Left cardiac atrium (tissue), 4 donors: ENCODE data around the gene MED13L. TPM values are rescaled to one million over a fixed set of nuclear protein-coding genes. Genes with fewer than 3 reads are reported as not detected.

ENCODE experiments used
- ATAC-seq, 2 donors: fragments of 200-7000 bp; cut with Tn5 transposase; one replicate each; pipeline ENCODE4 v1.9.1; 2020; ENCODE audit warnings: mild to moderate bottlenecking in 2 of 2, moderate library complexity in 2 of 2
- DNase-seq: peaks from one replicate; pipeline ENCODE4 v3.0.0-alpha.2; 2020
- intact Hi-C, 2 donors: fragments of 100-400 bp; cut with DNase I; formaldehyde crosslinking; loops; one replicate each; pipeline versions ENCODE4 v1.14.1 to v1.15.1; 2022 to 2023
- total RNA-seq, 2 donors: library from RNA; stranded (reverse); fragmentation: NEBNext Ultra II Directional; extraction: Animal tissue kit (Norgen Biotek cat#: 25700); gene quantifications; one replicate each; pipeline ENCODE4 v1.2.1, GENCODE V29; 2021
- donor health status: DM: no; HTN: yes; CAD: no.
- donor health status: DM: no; HTN: yes; CAD: no; lungs with severe emphysema.
- donor health status: DM: yes; HTN: yes; CAD: no.
- donor health status: Dilated cardiomyopathy.

The MED13L gene
- total RNA-seq, 2 donors from 2014 or later, result 66.0 to 68.3 TPM

GRCh38 chr12:116169071-116169470 is 108.4 kb downstream of the MED13L start:
- intact Hi-C loops, result no loop called here
- ATAC-seq (no peak), DNase-seq (no peak)

GRCh38 chr12:116166306-116166705 is 111.2 kb downstream of the MED13L start:
- intact Hi-C loops, result no loop called here
- no peak for ATAC-seq
- DNase-seq, result no peak

GRCh38 chr12:116165036-116165425 is 112.5 kb downstream of the MED13L start:
- DNase-seq (no peak), ATAC-seq (peak; percentile 19 to 85)
- intact Hi-C loops, result no loop called here

- intact Hi-C loops, result no loop called here
- ATAC-seq (peak in 1 of 2 donors; percentile 41), DNase-seq (no peak)
Observed at GRCh38 chr12:116164250-116165035, 113.0 kb downstream of the MED13L start.

- ATAC-seq (no peak), DNase-seq (no peak)
- intact Hi-C loops, result no loop called here
Observed at GRCh38 chr12:116162071-116162470, 115.4 kb downstream of the MED13L start.

GRCh38 chr12:116161588-116161987 is 115.9 kb downstream of the MED13L start:
- intact Hi-C loops, result no loop called here
- ATAC-seq (no peak), DNase-seq (no peak)

- intact Hi-C loops, result no loop called here
- ATAC-seq (no peak), DNase-seq (no peak)
Observed at GRCh38 chr12:116160883-116161458, 116.5 kb downstream of the MED13L start.

GRCh38 chr12:116160231-116160630 is 117.3 kb downstream of the MED13L start:
- intact Hi-C loops, result no loop called here
- DNase-seq (no peak), ATAC-seq (peak in 1 of 2 donors; percentile 15)

- ATAC-seq (no peak), DNase-seq (no peak)
- intact Hi-C loops, result no loop called here
Observed at GRCh38 chr12:116159593-116160200, 117.8 kb downstream of the MED13L start.

GRCh38 chr12:116159175-116159574 is 118.3 kb downstream of the MED13L start:
- intact Hi-C loops, result no loop called here
- ATAC-seq, result peak in 1 of 2 donors; percentile 55
- DNase-seq, result no peak

GRCh38 chr12:116157845-116158267 is 119.6 kb downstream of the MED13L start:
- intact Hi-C loops, result no loop called here
- DNase-seq, result no peak
- no peak for ATAC-seq

GRCh38 chr12:116156614-116157013 is 120.9 kb downstream of the MED13L start:
- DNase-seq, result no peak
- intact Hi-C loops, result no loop called here
- ATAC-seq, result no peak

GRCh38 chr12:116155383-116155782 is 122.1 kb downstream of the MED13L start:
- intact Hi-C loops, result no loop called here
- no peak for ATAC-seq

GRCh38 chr12:116153983-116154382 is 123.5 kb downstream of the MED13L start:
- DNase-seq (no peak), ATAC-seq (no peak)
- intact Hi-C loops, result no loop called here

More at GRCh38 chr12:116155383-116155782, 122.1 kb downstream of the MED13L start:
- DNase-seq, result no peak

GRCh38 chr12:116153113-116153512 is 124.4 kb downstream of the MED13L start:
- ATAC-seq (no peak), DNase-seq (no peak)
- intact Hi-C loops, result no loop called here

- DNase-seq (no peak), ATAC-seq (no peak)
- intact Hi-C loops, result no loop called here
Observed at GRCh38 chr12:116152268-116152667, 125.2 kb downstream of the MED13L start.

GRCh38 chr12:116150452-116150851 is 127.0 kb downstream of the MED13L start:
- intact Hi-C loops, result no loop called here
- ATAC-seq (no peak), DNase-seq (no peak)

GRCh38 chr12:116150001-116150400 is 127.5 kb downstream of the MED13L start:
- peak in 1 of 2 donors; percentile 43 for ATAC-seq
- intact Hi-C loops, result no loop called here
- no peak for DNase-seq

- ATAC-seq (peak in 1 of 2 donors; percentile 18), DNase-seq (no peak)
- intact Hi-C loops, result no loop called here
Observed at GRCh38 chr12:116148844-116149243, 128.6 kb downstream of the MED13L start.

- DNase-seq (no peak), ATAC-seq (no peak)
- intact Hi-C loops, result no loop called here
Observed at GRCh38 chr12:116146386-116146785, 131.1 kb downstream of the MED13L start.
